HFFc6 (cell line): ENCODE measurements around the gene ERI3. TPM values are rescaled to one million over a fixed set of nuclear protein-coding genes. Genes with fewer than 3 reads are reported as not detected.

ENCODE experiments used
- DNase-seq: peaks from one replicate; pipeline ENCODE4 v3.0.0-alpha.2; 2018
- H3K27ac Mint-ChIP-seq: 2 replicates; pipeline ENCODE4 v1.8.0; 2020; ENCODE audit warnings: mild to moderate bottlenecking, mixed read lengths
- H3K27me3 Mint-ChIP-seq: 2 replicates; pipeline ENCODE4 v1.8.0; 2021; ENCODE audit warnings: mild to moderate bottlenecking, moderate library complexity, mixed read lengths; ENCODE audit not compliant: insufficient read depth
- H3K36me3 Mint-ChIP-seq: 2 replicates; pipeline ENCODE4 v1.8.0; 2021; ENCODE audit warnings: low read depth, mixed read lengths
- H3K4me1 Mint-ChIP-seq: 2 replicates; pipeline ENCODE4 v1.8.0; 2020; ENCODE audit warnings: low read depth, mixed read lengths
- H3K4me3 Mint-ChIP-seq: 2 replicates; pipeline ENCODE4 v1.8.0; 2020; ENCODE audit warnings: mild to moderate bottlenecking, moderate library complexity, mixed read lengths
- H3K9me3 Mint-ChIP-seq: 2 replicates; pipeline ENCODE4 v1.8.0; 2020; ENCODE audit warnings: mild to moderate bottlenecking, mixed read lengths
- total RNA-seq, 6 experiments: library from RNA; stranded (reverse); fragmentation: NEBNext Ultra II Directional; extraction: Animal tissue kit (Norgen Biotek cat#: 25700); gene quantifications; 2 replicates in 1 of 6; 3 replicates in 5 of 6; pipeline ENCODE4 v1.2.3, GENCODE V29; 2021
- TF ChIP-seq, protein P1 (sequence below): fragments of 200-600 bp; sonication (generic); IDR thresholded peaks from 2 replicates; pipeline ENCODE4 v1.5.0; 2021; ENCODE audit warnings: antibody characterized with exemption, mild to moderate bottlenecking

ERI3 gene
- total RNA-seq, 6 experiments from 2014 or later = 54.7 to 63.5 (median 58.3) TPM

DNA sequence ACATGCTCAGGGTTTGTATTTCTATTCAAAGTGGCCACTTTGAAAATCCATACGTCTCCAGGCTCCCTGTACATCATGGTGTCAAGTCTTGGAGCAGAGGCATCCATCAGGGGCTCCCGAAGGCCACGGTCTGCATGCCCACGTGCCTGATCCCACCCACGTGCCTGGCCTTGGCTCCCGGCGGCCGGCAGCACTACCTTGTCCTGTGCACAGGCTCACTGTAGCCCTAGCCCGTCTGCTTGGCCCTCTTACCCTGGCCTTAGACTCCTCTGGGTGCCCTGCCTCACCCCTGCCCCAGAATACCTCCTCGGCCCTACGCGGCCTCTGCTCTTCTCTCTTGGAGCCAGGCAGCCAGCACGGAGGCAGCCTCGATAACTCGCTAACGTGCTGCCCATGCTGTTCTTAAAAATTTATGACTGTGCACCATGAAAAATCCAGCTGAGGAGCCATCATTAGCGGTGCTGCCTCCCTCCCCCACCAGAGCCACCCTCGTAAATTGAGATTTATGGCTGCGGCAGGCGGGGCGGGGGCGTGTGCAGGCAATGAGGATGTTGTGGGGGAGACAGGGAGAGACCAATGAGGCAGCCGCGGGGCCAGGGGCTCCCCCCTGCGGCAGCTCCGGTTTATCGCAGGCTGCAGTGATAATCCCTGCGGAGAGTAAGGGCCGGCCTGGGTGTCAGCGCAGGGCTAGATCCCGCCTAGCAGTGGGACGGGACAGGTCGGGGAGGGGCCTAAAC, 117.2 kb downstream of the ERI3 start:
- H3K9me3 Mint-ChIP-seq = no peaks in the 10 kb centered on the region
- DNase-seq = peak; percentile 6
- peaks cover 3% of the 10 kb centered on the region; the same call in 1 of the 2 replicates for H3K27me3 Mint-ChIP-seq
- H3K4me3 Mint-ChIP-seq = no peak overlapping the region
- H3K27ac Mint-ChIP-seq = no peak overlapping the region
- H3K4me1 Mint-ChIP-seq = peaks cover 35% of the 10 kb centered on the region
- no peaks in the 10 kb centered on the region for H3K36me3 Mint-ChIP-seq
- TF ChIP-seq, protein P1, sequence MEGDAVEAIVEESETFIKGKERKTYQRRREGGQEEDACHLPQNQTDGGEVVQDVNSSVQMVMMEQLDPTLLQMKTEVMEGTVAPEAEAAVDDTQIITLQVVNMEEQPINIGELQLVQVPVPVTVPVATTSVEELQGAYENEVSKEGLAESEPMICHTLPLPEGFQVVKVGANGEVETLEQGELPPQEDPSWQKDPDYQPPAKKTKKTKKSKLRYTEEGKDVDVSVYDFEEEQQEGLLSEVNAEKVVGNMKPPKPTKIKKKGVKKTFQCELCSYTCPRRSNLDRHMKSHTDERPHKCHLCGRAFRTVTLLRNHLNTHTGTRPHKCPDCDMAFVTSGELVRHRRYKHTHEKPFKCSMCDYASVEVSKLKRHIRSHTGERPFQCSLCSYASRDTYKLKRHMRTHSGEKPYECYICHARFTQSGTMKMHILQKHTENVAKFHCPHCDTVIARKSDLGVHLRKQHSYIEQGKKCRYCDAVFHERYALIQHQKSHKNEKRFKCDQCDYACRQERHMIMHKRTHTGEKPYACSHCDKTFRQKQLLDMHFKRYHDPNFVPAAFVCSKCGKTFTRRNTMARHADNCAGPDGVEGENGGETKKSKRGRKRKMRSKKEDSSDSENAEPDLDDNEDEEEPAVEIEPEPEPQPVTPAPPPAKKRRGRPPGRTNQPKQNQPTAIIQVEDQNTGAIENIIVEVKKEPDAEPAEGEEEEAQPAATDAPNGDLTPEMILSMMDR = peak; percentile 68

DNA sequence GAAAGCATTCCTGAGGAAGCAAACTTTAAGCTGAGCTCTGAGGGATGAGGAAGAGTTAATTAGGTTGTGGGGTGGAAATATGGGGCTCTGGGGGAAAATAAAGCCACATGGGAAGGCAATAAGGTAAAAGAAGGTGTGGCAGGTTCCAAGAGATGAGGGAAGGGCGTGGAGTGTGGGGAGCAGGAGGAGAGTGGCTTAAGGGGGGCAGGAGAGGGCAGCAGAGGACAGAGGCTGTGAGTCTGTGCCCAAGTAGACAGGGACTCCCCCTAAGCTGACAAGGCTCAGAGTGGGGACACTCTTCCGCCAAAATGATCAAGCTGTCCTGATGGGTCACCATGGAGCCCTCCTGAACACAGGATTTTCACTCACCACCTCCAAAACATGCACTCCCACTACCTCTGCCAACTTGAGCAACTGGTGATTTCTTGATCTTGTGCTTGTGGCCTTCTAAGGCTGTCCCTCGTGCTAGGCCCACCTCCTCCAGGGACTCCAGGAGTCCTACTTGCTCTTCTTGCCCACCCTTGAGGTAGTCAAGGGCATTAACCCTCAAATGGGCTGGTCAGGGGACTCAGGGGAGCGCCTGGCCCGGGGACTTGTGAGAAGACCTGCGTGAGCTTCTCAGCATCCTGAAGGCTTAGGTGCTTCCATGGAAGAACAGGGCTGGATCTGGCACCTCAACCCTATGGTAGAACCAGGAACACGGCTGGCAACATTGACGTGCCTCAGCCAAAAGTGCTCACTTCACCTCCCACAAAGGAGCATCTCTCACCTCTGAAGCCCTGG, 118.4 kb downstream of the ERI3 start:
- TF ChIP-seq, protein P1 = no peak
- no peak overlapping the region for H3K27ac Mint-ChIP-seq
- H3K36me3 Mint-ChIP-seq = no peaks in the 10 kb centered on the region
- H3K27me3 Mint-ChIP-seq = peaks cover 3% of the 10 kb centered on the region; the same call in 1 of the 2 replicates
- H3K4me1 Mint-ChIP-seq = peaks cover 34% of the 10 kb centered on the region
- no peaks in the 10 kb centered on the region for H3K9me3 Mint-ChIP-seq
- no peak for DNase-seq
- H3K4me3 Mint-ChIP-seq = no peak overlapping the region

DNA sequence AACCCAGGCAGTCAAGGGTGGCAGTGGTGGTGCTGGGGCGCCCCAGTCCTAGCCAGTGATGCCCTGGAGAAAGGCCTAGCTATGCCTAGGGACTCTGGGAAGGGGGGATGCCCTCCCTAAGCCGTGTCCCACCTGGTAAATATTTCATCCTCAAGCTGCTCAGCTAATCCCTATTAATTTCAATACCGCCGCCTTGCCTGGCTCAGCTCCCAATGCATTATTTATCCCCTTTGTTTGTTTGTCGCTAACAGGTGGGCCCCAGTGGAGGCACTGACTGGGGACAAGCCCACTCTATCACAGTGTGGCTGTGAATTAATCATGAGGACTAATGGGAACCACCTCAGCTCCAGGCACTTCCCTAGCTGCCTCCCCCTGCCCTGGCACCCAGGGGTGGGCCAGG, 119.2 kb downstream of the ERI3 start:
- H3K27ac Mint-ChIP-seq = no peak overlapping the region
- TF ChIP-seq, protein P1 = no peak
- H3K36me3 Mint-ChIP-seq = no peaks in the 10 kb centered on the region
- no peak for DNase-seq
- no peak overlapping the region for H3K4me3 Mint-ChIP-seq
- peaks cover 1% of the 10 kb centered on the region; the same call in 1 of the 2 replicates for H3K27me3 Mint-ChIP-seq
- H3K4me1 Mint-ChIP-seq = peaks cover 26% of the 10 kb centered on the region
- H3K9me3 Mint-ChIP-seq = no peaks in the 10 kb centered on the region

DNA sequence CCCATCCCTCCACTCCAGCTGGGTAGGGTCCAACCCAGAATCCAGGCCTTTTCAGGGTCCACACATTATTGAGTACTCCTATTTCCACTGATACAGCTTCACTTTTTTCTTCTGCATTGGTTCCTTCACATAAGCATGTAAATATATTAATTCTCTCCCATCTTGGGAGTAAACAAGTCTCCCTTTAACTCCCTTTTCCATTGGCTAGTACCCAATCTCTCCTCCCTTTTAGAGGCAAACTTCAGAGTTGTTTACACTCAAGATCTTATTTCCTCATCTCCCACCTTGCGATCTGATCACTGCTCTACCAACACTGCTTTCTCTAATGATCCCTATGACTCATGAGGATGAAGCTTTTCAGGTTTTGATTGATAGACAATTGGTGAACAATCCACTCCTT, 121.5 kb downstream of the ERI3 start:
- H3K9me3 Mint-ChIP-seq = no peaks in the 10 kb centered on the region
- peaks cover 3% of the 10 kb centered on the region for H3K27me3 Mint-ChIP-seq
- DNase-seq = no peak
- H3K4me1 Mint-ChIP-seq = 0 out of 2 replicates have a peak, but pooled peaks cover 6% of the 10 kb centered on the region
- H3K27ac Mint-ChIP-seq = no peak overlapping the region
- no peaks in the 10 kb centered on the region for H3K36me3 Mint-ChIP-seq
- TF ChIP-seq, protein P1 = no peak
- no peak overlapping the region for H3K4me3 Mint-ChIP-seq

- Mint-ChIP-seq H3K27me3 (peaks cover 3% of the 10 kb centered on the region), H3K36me3 (no peaks in the 10 kb centered on the region), H3K4me3 (no peak overlapping the region), H3K4me1 (no peaks in the 10 kb centered on the region), H3K27ac (no peak overlapping the region), H3K9me3 (no peaks in the 10 kb centered on the region)
- no peak for DNase-seq
- TF ChIP-seq, protein P1 = no peak
Observed at GRCh38 chr1:44230796-44231195, 124.3 kb downstream of the ERI3 start.
